ENCODE results near the gene ATN1. TPM values are rescaled to one million over a fixed set of nuclear protein-coding genes. Genes with fewer than 3 reads are reported as not detected.

The ATN1 gene
- total RNA-seq, 1 donor = 16.4 TPM

DNA sequence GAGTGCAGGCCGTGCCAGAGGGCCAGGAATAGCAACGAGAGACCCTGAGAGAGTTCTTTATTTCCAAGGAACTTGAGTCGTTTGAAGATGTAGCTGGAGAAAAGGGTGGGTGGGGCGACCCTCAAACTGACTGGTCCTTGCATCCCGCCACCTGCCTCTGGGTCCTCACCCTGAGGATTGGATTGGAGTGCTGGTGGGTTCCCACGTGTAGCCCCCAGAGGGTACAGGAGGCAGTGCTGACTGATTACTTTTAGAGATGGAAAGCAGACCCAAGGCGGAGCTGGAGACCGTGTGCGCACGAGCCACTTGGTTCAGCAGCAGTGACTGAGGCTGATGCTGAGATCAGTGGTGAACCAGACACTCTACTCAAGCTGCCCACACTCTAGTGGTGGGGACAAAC, 49.9 kb downstream of the ATN1 start:
- no peak overlapping the region for H3K4me3 ChIP-seq (ENCODE audit: low read depth, low read length)
- no peak for DNase-seq (ENCODE audit: low read depth)
- TF ChIP-seq, protein P1, sequence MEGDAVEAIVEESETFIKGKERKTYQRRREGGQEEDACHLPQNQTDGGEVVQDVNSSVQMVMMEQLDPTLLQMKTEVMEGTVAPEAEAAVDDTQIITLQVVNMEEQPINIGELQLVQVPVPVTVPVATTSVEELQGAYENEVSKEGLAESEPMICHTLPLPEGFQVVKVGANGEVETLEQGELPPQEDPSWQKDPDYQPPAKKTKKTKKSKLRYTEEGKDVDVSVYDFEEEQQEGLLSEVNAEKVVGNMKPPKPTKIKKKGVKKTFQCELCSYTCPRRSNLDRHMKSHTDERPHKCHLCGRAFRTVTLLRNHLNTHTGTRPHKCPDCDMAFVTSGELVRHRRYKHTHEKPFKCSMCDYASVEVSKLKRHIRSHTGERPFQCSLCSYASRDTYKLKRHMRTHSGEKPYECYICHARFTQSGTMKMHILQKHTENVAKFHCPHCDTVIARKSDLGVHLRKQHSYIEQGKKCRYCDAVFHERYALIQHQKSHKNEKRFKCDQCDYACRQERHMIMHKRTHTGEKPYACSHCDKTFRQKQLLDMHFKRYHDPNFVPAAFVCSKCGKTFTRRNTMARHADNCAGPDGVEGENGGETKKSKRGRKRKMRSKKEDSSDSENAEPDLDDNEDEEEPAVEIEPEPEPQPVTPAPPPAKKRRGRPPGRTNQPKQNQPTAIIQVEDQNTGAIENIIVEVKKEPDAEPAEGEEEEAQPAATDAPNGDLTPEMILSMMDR (IDR thresholded peaks at IDR 0.05; ENCODE audit: insufficient read depth, low read depth, low read length) = no peak

- no peak for DNase-seq (ENCODE audit: low read depth)
- TF ChIP-seq, protein P1 (IDR thresholded peaks at IDR 0.05; ENCODE audit: insufficient read depth, low read depth, low read length) = no peak
These were observed 50.4 kb downstream of the ATN1 start for GRCh38 chr12:6978188-6978587.

DNA sequence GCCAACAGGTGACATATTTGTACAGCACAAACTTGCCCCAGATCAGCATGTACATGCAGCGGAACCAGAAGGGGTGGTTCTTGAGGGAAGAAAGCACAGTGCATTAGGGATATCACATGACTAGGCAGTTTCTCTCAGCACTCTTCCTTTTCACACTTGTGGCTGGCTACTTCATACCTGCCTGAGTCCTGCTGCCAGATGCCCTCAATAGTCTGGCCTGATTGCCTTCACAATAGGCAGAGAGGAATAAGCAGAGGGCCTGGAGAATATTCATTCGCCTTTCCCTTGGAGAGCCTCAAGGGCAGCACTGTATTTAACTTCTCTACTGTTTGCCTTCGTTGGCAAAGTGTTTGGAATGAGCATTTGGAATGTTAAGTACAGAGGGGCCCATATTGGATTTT, 50.9 kb downstream of the ATN1 start:
- no peak overlapping the region for H3K4me3 ChIP-seq (ENCODE audit: low read depth, low read length)
- no peak for DNase-seq (ENCODE audit: low read depth)
- TF ChIP-seq, protein P1 (IDR thresholded peaks at IDR 0.05; ENCODE audit: insufficient read depth, low read depth, low read length) = no peak

More at GRCh38 chr12:6978188-6978587, 50.4 kb downstream of the ATN1 start:
- no peak overlapping the region for H3K4me3 ChIP-seq (ENCODE audit: low read depth, low read length)

DNA sequence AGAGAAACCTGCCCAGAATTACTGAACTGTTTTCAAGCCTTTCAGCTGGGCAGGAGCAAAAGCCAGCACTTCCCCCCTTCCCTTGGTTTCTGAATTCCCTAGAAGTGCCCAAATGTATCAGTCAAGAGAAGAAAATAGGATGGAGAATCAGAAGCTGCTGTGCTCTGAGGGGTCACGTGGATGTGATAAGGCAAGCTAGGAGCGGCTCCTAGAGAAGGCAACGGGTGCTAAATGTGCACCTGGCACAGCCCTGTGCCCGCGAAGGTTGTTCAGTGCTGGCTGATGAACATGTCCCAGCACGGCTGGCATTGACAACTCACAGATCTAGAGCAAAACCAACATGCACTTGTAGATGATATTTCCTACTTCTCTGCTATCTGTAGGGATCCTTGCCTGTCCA, 51.3 kb downstream of the ATN1 start:
- TF ChIP-seq, protein P1 (IDR thresholded peaks at IDR 0.05; ENCODE audit: insufficient read depth, low read depth, low read length) = no peak
- no peak overlapping the region for H3K4me3 ChIP-seq (ENCODE audit: low read depth, low read length)
- DNase-seq (ENCODE audit: low read depth) = no peak

DNA sequence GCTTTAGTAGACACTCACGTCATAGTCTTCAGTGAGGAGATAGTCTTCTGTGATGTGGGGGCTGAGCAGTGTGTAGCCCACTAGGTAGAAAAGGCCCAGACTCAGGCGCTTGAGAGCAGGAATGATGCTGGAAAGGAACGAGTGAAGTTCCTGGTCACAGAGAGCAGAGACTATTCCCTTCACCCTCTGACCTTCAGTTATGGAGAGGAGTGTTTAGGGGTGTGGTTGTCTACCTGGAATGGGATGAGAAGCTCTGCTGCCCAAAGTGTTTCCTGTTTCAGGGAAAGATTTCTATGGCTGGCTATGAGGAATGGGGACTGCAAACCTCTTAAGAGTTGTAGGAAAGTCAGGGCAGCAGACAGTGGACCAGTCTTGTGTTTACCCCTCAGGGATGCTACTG, 51.7 kb downstream of the ATN1 start:
- TF ChIP-seq, protein P1 (IDR thresholded peaks at IDR 0.05; ENCODE audit: insufficient read depth, low read depth, low read length) = no peak
- H3K4me3 ChIP-seq (ENCODE audit: low read depth, low read length) = no peak overlapping the region

GRCh38 chr12:6980075-6980474, 52.3 kb downstream of the ATN1 start:
- TF ChIP-seq, protein P1 (IDR thresholded peaks at IDR 0.05; ENCODE audit: insufficient read depth, low read depth, low read length) = no peak
- no peak for DNase-seq (ENCODE audit: low read depth)
- H3K4me3 ChIP-seq (ENCODE audit: low read depth, low read length) = no peak overlapping the region

More for the DNA sequence above, 51.7 kb downstream of the ATN1 start:
- no peak for DNase-seq (ENCODE audit: low read depth)

DNA sequence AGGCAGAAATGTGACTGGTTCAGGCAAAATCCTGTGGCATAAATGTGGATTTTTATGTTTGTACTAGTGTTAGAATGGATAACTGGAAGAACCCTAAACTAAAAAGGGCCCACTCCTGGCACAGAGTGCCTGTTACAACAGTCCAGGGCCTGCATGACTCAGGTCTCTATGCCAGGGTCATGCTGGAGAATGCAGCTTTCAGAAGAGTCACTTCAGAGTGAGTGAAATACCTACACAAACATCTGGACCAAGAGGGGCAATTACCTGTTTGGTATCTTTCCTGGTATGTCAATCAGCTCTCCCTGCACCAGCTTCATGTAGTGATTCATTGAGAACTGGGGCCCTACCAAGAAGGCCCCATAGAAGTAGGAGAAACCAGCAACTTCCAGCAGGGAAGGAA, 53.0 kb downstream of the ATN1 start:
- H3K4me3 ChIP-seq (ENCODE audit: low read depth, low read length) = no peak overlapping the region
- DNase-seq (ENCODE audit: low read depth) = no peak
- TF ChIP-seq, protein P1 (IDR thresholded peaks at IDR 0.05; ENCODE audit: insufficient read depth, low read depth, low read length) = no peak
